Fibroblast of peridontal ligament (primary cell): ENCODE data around the gene BIRC3.
"Not testable (repeated sequence)": the region's sequence is repeated elsewhere in the genome, so short reads cannot be mapped to it uniquely, and the experiment has no call there.

Experiments used
- DNase-seq: peaks from one replicate; pipeline ENCODE4 v3.0.0-alpha.2; 2010; ENCODE audit errors: extremely low read depth

The BIRC3 gene

DNA sequence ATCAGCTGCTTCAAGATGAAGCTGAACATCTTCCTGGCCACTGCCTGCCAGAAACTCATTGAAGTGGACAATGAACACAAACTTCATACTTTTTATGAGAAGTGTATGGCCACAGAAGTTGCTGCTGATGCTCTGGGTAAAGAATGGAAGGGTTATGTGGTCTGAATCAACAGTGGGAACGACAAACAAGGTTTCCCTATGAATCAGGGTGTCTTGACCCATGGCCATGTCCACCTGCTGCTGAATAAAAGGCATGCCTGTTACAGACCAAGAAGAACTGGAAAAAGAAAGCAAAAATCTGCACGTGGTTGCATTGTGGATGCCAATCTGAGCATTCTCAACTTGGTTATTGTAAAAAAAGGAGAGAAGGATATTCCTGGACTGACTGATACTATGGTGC is 22.2 kb upstream of the BIRC3 start:
- DNase-seq, result no peak

DNA sequence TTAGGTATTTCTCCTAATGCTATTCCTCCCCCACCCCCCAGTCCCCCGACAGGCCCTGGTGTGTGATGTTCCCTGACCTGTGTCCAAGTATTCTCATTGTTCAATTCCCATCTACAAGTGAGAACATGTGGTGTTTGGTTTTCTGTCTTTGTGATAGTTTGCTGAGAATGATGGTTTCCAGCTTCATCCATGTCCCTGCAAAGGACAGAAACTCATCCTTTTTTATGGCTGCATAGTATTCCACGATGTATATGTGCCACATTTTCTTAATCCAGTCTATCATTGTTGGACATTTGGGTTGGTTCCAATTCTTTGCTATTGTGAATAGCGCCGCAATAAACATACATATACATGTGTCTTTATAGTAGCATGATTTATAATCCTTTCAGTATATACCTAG is 20.5 kb upstream of the BIRC3 start:
- DNase-seq, result not testable (repeated sequence)

DNA sequence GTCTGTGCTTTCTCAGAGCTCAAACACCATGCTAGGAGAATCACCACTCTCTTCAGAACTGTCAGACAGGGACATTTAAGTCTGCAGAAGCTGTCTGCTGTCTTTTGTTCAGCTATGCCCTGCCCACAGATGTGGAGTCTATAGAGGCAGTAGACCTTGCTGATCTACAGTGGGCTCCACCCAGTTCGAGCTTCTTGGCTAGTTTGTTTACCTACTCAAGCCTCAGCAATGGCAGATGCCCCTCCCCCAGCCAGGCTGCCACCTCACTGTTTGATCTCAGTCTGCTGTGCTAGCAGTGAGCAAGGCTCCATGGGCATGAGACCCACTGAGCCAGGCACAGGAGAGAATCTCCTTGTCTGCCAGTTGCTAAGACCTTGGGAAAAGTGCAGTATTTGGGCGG is 16.4 kb upstream of the BIRC3 start:
- not testable (repeated sequence) for DNase-seq

DNA sequence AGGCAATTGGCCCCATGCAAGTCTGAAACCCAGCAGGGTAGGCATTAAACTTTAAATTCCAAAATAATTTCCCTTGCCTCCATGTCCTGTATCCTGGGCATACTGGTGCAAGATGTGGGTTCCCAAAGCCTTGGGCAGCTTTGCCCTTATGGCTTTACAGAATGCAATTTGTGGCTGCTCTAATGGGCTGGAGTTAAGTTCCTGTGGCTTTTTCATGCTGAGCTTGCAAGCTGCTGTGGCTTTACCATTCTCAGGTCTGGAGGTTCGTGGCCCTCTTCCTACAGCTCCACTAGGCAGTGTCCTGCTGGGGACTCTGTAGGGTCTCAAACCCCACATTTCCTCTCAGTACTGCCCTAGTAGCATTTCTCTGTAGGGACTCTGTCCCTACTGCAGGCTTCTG is 15.0 kb upstream of the BIRC3 start:
- no peak for DNase-seq

DNA sequence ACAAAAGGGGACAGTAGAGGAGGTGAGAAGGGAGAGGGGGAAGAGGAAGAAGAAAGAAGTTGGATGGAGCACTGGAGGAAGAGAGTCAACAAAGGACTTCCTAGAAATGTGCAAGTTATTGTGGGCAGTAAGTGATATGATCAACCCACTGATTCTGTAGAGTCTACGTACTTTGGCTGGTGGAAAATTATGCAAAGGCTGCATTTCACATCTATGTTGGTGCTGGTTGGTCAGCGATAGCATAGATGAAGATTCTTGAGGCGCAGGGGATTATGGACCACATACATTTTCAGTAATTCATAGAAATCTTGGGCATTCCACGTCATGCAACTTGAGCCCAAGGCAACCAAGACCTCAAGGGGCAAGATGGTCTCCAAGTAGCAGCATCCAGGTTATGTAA is 12.6 kb upstream of the BIRC3 start:
- no peak for DNase-seq

DNA sequence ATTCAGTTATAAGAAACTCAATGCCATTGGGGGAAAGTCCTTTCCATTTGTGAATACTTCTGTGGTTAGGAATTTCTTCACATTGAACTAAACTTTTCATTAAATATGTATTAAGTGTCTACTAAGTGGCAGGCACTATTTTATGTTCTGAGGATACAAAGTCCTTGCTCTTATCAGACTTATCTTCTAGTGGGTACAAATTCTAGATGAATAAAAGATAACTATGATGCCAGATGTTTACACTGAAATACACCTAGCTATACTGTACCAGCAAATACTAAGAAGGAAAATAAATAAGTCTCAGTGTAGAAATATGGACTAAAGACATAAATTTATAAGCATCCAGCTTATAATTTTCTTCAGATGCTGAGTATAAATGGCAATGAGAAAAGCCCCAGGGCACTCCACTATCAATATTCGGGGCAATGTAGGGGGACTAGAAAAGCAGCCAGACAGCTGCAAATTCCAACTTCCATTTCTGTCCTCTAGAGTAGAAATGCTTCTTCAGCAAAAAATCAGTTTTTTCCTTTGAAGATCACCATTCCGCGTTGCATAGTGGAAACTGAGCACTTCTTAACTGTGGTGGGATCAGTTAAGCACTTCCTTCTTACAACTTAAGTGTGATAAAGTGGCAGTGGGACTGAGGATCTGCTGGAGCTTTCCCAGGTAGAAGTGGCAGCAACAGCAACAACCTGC is 11.8 kb upstream of the BIRC3 start:
- DNase-seq, result no peak

DNA sequence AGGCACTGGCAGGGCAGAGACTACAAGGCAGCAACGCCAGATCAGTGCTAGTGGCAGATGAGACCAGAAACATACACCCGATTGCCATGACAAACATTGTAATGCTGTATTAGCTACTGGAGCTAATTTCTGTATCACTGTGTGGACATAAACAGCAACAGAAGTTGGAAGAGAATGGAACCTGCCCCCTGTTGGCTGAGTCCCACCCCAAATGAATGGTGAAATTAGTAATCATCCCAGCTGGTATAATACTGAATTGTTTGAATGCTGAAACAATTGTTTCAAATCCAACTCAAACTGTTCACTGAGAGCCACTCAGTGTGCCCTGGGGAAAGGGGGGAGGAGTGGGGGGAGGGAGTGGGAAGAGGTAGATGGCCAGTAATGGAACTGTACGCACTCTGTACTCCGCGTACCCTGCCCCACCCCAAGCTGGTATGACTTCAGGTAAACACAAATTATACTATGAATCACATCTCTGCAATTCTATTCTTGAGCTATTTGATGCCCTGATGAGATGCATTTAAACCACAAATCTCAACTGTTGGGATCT is 11.2 kb upstream of the BIRC3 start:
- DNase-seq, result no peak

DNA sequence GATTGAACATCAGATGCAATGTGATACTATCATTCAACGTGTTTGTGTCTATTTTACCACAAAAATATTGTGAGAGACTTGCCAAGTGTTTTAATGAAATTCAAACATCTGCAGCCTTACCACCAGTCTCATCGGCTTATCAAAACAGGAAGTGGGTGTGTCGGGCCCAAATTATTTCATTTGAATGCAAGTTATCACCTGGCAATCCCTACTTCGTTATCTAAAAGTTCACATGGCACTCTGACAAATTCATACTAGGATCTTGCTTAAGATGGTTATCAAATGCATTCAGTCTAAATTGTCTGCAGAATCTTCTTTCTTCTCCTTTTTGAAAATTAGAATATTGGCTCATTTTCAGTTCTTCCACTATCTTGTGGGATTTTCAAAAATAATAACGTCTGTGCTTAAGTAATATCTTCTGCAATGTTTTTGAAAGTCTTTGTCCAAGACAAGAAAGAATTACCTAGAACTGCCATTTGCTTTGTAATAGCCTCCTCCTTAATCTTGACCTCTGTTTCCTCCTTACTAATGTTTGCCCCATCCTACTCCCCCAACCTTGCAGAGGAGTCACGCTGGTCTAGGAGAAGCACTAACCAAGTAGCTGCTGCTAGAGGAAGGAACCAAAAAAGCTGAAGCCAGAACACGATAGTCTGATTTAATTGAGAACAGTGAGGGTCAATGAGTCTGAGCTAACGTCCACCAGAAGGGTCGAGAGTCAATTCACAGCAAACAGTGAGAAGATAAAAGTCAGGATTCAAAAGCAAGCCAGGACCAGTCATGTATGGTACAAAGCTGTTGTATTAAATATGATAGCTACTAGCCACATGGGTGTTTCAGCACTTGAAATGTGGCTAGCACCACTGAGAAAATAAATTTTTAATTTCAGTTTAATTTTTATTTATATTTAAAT is 10.2 kb upstream of the BIRC3 start:
- no peak for DNase-seq

DNA sequence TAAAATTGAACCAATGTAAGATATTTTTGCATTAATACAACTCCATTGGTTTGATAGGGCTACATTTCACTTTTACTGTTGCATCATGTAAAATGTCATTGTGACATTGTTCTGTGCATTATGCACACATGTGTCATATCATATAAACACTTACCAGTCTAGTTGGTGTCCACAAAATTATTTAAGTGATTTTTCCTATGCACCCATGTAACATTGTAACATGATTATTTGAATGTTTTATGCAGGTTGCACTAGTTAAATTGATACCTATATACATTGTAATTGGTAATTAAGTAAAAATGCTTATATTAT is 9.6 kb upstream of the BIRC3 start:
- no peak for DNase-seq

DNA sequence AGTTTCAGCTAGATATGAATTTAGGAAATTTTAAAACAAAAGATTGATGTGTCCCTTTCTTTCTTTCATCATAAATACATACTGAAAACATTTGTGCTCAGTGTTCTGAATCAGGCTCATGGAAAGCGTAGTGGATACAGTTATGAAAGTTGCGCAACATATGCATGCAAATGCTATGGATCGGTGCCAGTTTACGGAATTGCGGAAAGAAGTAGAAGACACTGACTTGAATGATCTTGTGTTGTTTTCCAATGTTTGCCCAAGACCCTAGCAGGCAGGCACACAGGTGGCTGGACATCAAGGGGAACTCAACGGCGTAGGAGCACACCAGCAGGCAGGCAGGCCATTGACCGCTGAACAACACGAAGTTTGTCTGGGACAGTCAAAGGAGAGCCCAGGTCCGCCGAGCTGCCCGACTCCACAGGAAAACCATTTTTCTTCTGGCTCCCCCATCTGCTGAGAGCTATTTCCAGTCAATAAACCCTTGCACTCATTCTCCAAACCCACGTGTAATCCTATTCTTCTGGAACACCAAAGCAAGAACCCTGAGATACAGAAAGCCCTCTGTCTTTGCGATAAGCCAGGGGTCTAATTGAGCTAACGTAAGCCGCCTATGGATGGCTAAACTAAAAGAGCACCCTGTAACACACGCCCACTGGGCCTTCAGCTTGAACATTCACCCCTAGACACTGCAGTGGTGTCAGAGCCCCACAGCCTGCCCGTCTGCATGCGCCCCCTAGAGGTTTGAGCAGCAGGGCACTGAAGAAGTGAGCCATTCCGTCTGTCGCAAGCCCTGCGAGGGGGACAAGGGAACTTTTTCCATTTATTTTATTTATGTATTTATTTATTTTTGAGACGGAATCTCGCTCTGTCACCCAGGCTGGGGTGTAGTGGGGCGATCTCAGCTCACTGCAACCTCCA is 7.4 kb upstream of the BIRC3 start:
- DNase-seq, result no peak

DNA sequence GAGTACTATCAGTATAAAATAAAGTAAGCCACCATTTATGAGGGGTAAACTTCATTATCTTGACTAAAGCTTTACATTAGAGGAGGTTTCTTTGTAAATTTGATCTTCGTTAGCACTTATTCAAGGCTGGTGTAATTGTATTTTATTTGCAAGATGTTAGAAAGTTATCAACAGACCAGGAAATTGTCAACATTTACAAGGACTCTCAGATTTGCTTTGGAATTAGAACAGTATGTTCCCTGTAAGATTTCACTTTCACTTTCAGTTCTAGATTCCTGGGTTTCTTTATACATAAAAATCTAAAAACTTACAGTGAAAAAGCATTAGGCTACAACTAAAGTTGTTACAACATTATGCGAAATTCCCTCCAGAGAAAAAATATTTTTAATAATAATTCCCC is 4.6 kb upstream of the BIRC3 start:
- peak; percentile 61 for DNase-seq

DNA sequence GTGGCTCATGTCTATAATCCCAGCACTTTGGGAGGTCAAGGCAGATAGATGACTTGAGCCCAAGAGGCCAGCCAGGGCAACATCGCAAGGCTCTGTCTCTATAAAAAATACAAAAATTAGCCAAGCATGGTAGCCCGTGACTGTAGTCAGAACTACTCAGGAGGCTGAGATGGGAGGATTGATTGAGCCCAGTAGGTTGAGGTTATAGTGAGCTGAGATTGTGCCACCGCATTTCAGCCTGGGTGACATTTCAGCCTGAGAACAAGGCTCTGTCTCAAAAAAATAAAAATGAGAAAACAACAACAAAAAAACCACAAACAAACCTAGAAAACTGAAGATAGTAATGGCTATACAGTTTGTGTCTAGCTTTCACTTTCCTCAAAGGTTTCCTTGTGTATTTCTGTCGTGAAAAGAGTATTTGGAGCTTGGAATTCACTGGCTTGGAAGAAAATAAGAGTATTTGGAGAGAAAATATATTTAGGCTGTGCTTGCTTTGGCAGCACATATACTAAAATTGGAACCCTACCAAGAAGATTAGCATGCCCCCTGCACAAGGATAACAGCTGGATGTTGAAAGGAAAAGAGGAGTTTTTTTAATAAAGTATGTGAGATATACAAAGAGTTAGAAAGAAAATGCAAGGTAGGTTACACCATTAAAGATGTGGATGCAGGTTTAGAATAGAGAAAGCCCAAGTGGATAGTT is 3.9 kb upstream of the BIRC3 start:
- peak; percentile 48 for DNase-seq

DNA sequence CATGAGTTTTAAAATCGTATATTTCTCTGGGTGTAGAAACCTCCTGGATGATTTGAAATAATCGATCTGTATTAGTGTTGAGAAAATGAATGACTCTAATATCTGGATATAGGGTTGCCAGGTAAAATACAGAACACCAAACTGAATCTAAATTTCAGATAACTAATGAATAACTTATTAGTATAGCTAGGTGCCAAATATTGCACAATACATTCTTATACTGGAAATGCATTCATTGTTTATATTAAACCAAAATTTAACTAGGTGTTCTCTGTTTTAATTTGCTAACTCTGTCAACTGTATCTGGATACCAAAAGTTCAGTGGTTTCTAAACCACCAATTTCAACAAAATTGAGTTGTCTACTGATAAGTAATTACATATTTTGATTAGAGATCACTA is 2.5 kb upstream of the BIRC3 start:
- no peak for DNase-seq

DNA sequence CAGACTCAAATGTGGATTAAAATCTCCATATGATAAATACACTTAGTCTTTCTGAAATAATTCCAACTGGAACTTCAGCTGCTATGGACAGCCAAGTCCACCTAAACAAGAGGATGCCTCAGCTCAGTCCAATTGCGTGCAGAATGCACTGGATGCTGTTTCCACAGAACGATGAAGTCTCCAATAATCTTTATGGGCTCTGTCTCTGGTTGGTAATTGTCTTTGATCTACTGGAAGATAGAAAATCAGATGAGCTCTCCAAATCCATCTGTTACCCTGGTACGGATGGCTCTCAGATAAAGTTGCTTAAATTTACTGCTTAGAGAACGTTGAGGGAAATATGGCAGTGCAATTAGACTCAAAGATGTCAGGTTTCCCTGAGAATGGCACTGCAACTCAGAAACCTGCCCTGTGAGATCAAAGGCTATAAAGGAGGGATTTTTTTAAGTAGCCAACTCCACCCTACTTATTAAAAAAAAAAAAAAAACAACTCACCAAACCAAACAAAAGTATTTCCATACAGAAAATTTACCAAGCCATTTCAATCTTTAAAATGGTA is 859 bp upstream of the BIRC3 start:
- no peak for DNase-seq

DNA sequence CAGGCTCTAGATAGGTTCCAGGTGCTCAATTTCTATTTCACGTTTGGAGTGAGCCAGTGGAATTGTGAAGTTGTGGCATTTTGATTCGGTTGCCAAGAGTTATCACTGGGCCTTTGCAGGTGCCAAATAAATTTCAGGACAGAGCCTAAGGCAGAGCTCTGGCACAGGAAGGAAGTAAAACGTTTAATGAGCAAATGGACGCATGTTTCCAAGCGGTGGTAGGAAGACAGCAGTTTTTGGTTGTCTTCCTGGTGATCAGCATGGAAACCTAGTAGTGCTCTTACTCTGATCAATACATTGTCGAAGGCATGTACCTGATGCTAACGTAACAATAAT is 452 bp downstream of the BIRC3 start:
- DNase-seq, result no peak

DNA sequence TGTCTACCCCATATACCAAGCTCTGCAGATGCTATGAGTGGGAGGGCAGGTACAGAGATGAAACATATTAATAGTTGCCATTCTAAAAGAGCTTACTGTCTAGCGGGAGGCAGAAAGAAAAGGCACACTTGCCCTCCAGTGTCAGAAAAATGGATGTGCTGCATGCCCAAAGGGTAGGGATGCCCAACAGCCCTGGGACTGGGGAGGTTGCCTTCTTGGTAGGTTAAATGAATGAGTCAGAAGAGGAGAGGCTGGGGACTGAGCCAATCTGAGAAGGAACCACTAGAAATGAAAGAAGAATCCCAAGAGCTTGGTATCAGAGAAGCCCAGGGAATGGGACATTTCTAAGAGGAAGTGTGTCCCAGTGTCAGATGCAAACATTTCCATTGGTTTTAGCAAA is 1.2 kb downstream of the BIRC3 start:
- DNase-seq, result peak; percentile 36

DNA sequence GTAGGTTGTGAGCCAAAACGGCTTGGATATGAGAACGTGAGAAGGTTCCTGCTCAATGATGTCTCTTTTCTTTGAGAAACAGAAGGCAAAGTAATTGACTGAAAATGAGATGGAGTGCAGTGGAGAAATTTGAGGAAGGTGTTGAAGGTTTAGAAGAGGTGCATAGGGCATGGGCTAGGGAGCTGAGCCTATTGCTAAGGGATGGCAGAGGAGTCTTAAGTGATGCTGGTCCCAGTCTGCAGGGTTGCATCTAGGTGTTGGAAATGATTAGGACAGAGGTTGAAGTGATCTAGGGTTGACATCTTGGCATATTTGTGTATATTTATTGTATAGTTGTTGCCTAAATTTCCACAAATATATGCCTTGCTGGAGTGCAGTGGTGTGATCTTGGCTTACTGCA is 2.3 kb downstream of the BIRC3 start:
- DNase-seq, result no peak

DNA sequence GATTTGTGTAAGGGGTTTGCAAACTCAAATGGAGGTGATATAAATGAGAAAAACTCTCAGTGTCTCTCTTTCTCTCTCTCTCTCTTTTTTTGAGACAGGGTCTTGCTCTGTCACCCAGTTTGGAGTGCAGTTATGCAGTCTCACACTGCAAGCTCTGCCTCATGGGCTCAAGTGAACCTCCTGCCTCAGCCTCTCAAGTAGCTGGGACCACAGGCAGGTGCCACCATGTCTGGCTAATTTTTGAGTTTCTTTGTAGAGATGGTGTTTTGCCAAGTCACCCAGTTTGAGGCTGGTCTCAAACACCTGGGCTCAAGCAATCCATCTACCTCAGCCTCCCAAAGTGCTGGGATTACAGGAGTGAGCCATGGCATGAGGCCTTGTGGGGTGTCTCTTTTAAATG is 2.9 kb downstream of the BIRC3 start:
- DNase-seq, result no peak

DNA sequence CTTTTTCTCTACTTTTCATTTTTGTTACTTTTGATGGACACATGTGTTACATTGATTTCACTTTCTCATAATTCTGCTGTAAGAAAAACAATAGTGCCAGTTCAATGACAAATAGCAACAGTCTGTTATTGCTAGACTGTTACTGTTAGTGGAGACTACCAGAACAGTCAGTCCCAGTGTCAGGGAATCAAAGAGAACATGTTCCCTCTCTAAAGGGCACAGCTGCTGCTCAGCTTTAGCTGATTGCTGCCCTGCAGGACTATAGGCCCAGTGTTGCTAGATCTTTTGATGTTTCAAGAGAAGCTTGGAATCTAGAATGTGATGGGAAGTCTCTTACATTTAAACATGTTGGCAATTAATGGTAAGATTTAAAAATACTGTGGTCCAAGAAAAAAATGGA is 3.4 kb downstream of the BIRC3 start:
- no peak for DNase-seq

DNA sequence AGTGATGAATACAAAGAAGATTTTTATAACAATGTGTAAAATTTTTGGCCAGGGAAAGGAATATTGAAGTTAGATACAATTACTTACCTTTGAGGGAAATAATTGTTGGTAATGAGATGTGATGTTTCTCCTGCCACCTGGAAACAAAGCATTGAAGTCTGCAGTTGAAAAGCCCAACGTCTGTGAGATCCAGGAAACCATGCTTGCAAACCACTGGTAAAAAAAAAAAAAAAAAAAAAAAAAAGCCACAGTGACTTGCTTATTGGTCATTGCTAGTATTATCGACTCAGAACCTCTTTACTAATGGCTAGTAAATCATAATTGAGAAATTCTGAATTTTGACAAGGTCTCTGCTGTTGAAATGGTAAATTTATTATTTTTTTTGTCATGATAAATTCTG is 5.3 kb downstream of the BIRC3 start:
- DNase-seq, result no peak

DNA sequence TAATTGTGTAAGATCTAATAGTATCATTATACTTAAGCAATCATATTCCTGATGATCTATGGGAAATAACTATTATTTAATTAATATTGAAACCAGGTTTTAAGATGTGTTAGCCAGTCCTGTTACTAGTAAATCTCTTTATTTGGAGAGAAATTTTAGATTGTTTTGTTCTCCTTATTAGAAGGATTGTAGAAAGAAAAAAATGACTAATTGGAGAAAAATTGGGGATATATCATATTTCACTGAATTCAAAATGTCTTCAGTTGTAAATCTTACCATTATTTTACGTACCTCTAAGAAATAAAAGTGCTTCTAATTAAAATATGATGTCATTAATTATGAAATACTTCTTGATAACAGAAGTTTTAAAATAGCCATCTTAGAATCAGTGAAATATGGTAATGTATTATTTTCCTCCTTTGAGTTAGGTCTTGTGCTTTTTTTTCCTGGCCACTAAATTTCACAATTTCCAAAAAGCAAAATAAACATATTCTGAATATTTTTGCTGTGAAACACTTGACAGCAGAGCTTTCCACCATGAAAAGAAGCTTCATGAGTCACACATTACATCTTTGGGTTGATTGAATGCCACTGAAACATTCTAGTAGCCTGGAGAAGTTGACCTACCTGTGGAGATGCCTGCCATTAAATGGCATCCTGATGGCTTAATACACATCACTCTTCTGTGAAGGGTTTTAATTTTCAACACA is 6.4 kb downstream of the BIRC3 start:
- DNase-seq, result peak; percentile 89
